ENCODE measurements around the gene DIP2C. TPM values are rescaled to one million over a fixed set of nuclear protein-coding genes. Genes with fewer than 3 reads are reported as not detected.

Gene DIP2C
- total RNA-seq, 3 donors from 2014 or later, result 8.0 to 72.0 (median 8.5) TPM

- ATAC-seq (no peak), DNase-seq (no peak)
- intact Hi-C loops (cut with DNase I, micrococcal nuclease), result no loop called here
- TF ChIP-seq, protein P1, sequence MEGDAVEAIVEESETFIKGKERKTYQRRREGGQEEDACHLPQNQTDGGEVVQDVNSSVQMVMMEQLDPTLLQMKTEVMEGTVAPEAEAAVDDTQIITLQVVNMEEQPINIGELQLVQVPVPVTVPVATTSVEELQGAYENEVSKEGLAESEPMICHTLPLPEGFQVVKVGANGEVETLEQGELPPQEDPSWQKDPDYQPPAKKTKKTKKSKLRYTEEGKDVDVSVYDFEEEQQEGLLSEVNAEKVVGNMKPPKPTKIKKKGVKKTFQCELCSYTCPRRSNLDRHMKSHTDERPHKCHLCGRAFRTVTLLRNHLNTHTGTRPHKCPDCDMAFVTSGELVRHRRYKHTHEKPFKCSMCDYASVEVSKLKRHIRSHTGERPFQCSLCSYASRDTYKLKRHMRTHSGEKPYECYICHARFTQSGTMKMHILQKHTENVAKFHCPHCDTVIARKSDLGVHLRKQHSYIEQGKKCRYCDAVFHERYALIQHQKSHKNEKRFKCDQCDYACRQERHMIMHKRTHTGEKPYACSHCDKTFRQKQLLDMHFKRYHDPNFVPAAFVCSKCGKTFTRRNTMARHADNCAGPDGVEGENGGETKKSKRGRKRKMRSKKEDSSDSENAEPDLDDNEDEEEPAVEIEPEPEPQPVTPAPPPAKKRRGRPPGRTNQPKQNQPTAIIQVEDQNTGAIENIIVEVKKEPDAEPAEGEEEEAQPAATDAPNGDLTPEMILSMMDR (IDR thresholded peaks at IDR 0.05), result no peak
- Histone ChIP-seq H3K9me3 (no peaks in the 10 kb centered on the region), H3K4me3 (no peak overlapping the region), H3K36me3 (ENCODE audit: low read depth) (no peaks in the 10 kb centered on the region), H3K4me1 (ENCODE audit: low read depth) (no peaks in the 10 kb centered on the region)
Observed at GRCh38 chr10:273088-273487, 416.4 kb downstream of the DIP2C start.

DNA sequence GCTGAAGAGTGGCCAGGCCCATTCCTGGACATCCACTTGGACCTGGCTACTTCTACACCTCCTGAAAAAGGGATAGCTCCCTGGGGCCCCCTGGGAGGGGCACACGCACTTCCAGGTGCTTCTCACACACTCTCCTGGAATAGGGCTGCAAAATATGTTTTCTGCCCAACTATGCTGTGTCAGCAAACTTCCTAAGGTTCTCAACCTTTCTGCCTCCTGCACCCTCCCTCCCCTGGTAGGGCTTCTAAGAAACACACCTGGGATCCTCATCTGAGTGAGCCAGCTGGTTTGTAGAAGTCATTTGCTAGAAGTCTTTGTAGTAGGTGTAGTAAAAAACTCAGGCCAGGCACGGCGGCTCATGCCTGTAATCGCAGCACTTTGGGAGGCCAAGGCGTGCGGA lies 417.7 kb downstream of the DIP2C start:
- no peak for ATAC-seq

GRCh38 chr10:271201-271600 lies 418.3 kb downstream of the DIP2C start:
- Histone ChIP-seq H3K4me1 (ENCODE audit: low read depth) (no peaks in the 10 kb centered on the region), H3K36me3 (ENCODE audit: low read depth) (no peaks in the 10 kb centered on the region), H3K4me3 (no peak overlapping the region), H3K9me3 (no peaks in the 10 kb centered on the region)
- intact Hi-C loops (cut with DNase I, micrococcal nuclease), result no loop called here
- DNase-seq (no peak), ATAC-seq (no peak)
- TF ChIP-seq, protein P1 (IDR thresholded peaks at IDR 0.05), result no peak

More for the DNA sequence above, 417.7 kb downstream of the DIP2C start:
- Histone ChIP-seq H3K9me3 (no peaks in the 10 kb centered on the region), H3K4me3 (no peak overlapping the region), H3K36me3 (ENCODE audit: low read depth) (no peaks in the 10 kb centered on the region), H3K4me1 (ENCODE audit: low read depth) (no peaks in the 10 kb centered on the region)
- DNase-seq, result no peak
- intact Hi-C loops (cut with DNase I, micrococcal nuclease), result no loop called here
- TF ChIP-seq, protein P1 (IDR thresholded peaks at IDR 0.05), result no peak

DNA sequence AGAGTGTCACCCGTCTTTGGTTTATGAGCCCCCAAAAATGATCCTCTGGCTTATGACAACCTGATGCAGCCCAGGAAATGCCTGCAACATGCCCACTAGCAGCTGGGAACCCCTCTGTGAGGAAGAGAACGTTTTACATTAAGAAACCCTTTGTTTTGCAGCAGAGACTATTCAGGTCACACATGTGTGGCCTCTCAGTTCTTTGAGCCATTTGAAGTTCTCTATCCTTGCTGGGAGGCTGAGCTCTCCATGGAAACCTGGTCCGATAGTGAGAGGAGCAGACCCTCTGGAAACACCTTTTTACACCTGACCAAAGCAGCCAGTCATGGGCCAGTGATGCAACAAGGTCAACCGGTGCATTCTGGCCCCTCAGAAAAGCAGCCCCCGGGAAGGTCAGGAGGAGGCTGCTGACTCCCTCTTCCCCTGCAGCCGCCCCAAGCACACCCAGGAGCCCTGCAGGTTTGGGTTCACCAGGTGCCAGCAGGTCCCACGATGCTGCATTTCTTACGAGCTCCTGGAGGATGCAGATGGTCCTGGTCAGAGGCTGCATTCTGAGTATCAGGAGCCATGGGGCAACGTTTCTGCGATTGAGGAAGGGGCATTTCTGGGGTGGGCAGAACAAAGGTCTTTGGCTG lies 419.9 kb downstream of the DIP2C start:
- Histone ChIP-seq H3K4me3 (no peak overlapping the region), H3K4me1 (ENCODE audit: low read depth) (no peaks in the 10 kb centered on the region), H3K9me3 (no peaks in the 10 kb centered on the region), H3K36me3 (ENCODE audit: low read depth) (no peaks in the 10 kb centered on the region)
- intact Hi-C loops (cut with DNase I, micrococcal nuclease), result no loop called here
- no peak for DNase-seq
- ATAC-seq, result no peak
- TF ChIP-seq, protein P1 (IDR thresholded peaks at IDR 0.05), result no peak

GRCh38 chr10:267705-268104 lies 421.8 kb downstream of the DIP2C start:
- no peaks in the 10 kb centered on the region for H3K4me1 ChIP-seq (ENCODE audit: low read depth)
- intact Hi-C loops (cut with DNase I, micrococcal nuclease), result no loop called here
- H3K36me3 ChIP-seq (ENCODE audit: low read depth), result no peaks in the 10 kb centered on the region
- TF ChIP-seq, protein P1 (IDR thresholded peaks at IDR 0.05), result no peak
- H3K9me3 ChIP-seq, result no peaks in the 10 kb centered on the region
- no peak overlapping the region for H3K4me3 ChIP-seq
- no peak for ATAC-seq
- no peak for DNase-seq

Measured in mucosa of descending colon (tissue), 3 donors.